ENCODE data around the gene STK40.

Gene STK40

GRCh38 chr1:36385410-36386264, at the start of gene STK40:
Gene STK40 (minus strand): TSS chr1:36385924. CDS start chr1:36361332, 24,592 bp downstream.
- FAIRE-seq, result peak; percentile 86

GRCh38 chr1:36433102-36433501, 47.4 kb upstream of the STK40 start:
- no peak for FAIRE-seq

DNA sequence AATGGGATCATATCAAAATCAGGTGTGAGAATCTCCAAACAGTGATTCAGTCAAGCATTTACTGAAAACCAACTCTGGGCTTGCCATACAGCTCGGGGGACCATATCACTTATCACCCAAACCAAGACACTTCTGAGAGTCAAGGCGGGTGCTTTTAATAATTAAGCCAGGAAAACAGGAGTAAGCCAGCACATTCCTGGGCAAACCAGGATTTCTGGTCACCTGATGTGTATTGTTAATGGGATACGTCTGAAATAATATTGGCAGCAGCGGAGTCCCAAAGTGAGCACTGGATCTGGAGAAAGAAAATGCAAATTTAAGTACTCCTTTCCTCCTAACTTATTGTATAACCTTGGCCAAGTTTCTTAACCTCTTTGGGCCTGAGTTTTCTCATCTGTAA, 46.9 kb upstream of the STK40 start:
- no peak for FAIRE-seq

- FAIRE-seq, result no peak
Measured at GRCh38 chr1:36425791-36426190, 40.1 kb upstream of the STK40 start.

- no peak for FAIRE-seq
Measured at GRCh38 chr1:36421649-36422048, 35.9 kb upstream of the STK40 start.

DNA sequence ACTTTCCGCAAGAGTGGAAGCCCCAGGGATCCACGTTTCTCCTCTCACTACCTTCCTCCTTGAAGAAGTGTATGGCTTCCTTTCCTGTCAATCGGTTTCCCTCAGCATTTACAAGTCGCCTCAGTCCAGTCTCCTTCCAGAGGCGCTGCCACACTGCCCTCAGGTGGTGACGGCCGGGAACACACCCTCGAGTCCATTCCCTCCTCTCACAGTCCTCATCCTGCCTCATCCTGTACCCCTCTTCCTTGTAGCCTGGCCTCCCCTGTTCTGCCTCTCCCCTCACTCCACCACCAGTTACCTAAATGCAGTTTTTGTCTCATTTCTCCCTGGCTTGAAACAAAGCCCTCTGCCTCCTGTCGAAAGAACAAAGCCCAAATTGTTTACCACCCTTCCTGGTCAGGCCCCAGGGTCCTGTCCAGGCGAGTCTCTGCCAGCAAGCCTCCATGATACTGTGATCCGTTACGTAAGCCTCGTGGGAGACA, 35.2 kb upstream of the STK40 start:
- FAIRE-seq, result no peak

- FAIRE-seq, result no peak
Measured at GRCh38 chr1:36420409-36420808, 34.7 kb upstream of the STK40 start.

DNA sequence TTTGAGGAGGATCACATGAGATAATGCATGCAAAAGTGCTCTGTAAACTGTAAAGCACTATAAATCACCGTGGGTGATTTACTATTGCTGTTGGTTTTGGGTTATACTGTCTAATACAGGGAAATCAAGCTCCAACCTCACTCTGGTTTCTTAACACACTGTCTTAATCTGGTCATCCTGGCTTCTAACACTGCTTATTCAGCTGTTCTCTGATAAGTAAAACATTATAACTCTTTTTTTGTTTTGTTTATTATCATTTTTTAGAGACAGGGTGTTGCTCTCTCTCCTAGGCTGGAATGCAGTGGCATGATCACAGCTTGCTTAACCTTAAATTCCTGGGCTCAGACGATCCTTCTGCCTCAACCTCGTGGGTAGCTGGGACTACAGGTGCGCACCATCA, 33.8 kb upstream of the STK40 start:
- FAIRE-seq, result no peak

DNA sequence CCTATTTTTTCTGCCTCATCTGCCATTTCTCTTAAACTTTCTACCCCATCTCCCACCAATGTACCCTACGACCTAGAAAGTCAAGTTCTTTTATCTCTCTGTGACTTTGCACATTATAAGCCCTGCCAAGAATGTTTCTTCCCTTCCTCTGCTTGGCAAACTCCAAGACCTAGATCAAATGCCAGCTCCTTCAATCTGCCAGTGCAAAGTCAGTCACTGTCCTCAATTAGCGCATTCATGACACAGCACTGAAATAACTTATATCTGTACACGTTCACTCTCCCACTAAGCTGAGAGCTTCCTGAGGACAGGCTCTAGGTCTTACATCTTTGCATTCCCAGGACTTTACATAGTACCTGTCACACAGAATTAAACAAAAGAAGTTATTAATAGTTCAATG, 33.4 kb upstream of the STK40 start:
- no peak for FAIRE-seq

GRCh38 chr1:36417931-36418330, 32.2 kb upstream of the STK40 start:
- FAIRE-seq, result no peak

DNA sequence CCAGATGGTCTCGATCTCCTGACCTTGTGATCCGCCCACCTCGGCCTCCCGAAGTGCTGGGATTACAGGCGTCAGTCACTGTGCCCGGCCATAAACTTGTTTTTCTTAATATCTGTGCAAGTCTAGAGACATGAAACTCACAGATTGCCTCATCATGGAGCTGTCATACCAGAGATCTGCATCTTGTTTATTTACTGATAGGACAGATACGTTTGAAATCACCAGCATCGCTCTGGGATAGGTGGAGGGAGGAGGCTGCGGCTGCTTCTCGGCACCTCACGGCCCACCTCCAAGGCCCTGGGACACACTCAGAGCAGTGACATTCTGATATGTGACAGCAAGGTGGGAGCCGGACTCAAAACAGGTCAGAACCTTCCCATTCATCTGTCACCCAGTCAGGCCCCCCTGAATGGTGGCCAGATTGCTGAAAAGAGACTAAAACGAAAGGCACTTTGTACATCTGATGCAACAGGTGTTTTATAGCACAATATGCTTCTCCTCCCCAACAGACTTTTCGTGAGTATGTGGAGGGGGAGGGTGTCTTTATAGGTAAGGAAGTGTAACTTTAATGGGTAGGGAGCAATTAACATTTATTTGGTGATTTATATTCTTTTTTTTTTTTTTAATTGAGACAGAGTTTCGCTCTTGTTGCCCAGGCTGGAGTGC, 30.1 kb upstream of the STK40 start:
- no peak for FAIRE-seq

- FAIRE-seq, result no peak
Measured at GRCh38 chr1:36414384-36414783, 28.7 kb upstream of the STK40 start.

DNA sequence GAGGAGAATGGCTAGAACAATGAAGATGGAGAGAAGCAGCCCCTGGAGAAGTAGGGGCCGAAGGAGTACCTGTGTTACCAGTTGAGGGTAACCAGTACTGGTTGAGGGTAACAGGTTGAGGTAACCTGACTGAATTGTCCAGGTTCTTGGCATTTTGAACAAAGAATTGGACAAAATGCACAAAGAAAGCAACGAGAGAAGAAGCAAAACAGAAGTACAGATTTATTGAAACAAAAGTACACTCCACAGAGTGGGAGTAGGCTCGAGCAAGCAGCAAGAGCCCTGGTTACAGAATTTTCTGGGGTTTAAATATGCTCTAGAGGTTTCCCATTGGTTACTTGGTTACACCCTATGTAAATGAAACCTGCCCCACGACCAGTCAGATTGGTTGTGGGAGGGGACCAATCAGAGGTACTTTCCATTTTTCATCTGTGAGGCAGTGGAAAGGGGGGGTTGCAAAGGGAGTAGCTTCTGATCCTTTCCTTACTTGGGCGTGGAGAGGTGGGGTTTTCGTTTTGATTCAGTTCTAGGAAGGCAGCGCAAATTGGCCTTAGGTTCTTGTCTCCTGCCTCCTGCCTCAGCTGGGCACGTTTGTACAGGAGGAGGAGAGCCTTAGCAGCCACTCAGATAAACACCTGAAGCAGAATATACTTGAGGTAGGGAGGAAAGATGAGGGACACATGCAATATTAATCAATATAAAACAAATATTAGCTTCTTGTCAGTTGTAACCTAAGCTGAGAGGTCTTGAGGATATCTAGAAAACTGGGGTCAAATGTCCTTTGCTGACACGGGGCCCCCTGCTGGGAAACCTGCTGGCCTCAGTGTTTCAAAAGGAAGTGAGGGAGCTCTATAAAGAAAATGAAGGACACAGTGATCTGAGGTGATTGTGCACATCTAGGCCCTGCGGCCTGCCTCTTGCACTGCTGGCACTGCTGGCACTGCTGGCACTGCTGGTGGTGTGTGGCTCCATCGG, 26.2 kb upstream of the STK40 start:
- FAIRE-seq, result no peak

- no peak for FAIRE-seq
Measured at GRCh38 chr1:36408479-36408878, 22.8 kb upstream of the STK40 start.

DNA sequence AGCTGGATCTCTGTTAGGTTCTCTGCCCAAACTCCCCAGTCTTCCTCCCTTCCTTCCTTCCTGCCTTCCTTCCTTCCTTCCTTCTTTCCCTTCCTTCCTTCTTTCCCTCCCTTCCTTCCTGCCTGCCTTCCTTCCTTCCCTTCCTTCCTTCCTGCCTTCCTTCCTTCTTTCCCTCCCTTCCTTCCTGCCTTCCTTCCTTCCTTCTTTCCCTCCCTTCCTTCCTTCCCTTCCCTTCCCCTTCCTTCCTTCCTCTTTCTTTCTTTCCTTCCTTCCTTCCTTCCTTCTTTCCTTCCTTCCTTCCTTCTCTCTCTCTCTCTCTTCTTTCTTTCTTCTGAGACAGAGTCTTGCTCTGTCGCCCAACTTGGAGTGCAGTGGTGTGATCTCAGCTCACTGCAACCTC, 20.7 kb upstream of the STK40 start:
- no peak for FAIRE-seq

GRCh38 chr1:36402504-36402890, 16.8 kb upstream of the STK40 start:
- no peak for FAIRE-seq

- FAIRE-seq, result no peak
Measured at GRCh38 chr1:36401602-36402503, 16.1 kb upstream of the STK40 start.

- FAIRE-seq, result no peak
Measured at GRCh38 chr1:36400825-36401601, 15.3 kb upstream of the STK40 start.

DNA sequence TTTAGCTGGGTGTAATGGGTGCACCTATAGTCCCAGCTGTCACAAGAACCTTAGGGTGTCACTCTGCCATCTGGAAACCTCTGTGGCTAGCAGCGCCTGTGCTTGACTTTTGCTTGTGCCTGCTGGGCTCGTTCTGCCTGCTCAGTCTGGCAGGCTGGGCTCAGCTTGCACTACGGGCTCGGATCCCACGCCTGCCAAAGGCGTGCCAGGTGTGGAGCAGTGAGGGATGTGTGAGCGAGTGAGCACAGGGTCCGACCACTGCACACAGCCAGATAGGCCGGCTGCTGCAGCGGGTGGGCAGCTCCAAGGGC, 14.7 kb upstream of the STK40 start:
- FAIRE-seq, result no peak

- FAIRE-seq, result no peak
Measured at GRCh38 chr1:36398370-36398977, 12.8 kb upstream of the STK40 start.

Data from endometrium (tissue), 2 donors.